Aorta (tissue), 5 donors: ENCODE results near the gene KIF1B. TPM values are rescaled to one million over a fixed set of nuclear protein-coding genes. Genes with fewer than 3 reads are reported as not detected.
"Not testable (repeated sequence)": the region's sequence is repeated elsewhere in the genome, so short reads cannot be mapped to it uniquely, and the experiment has no call there.

Source experiments
- ATAC-seq: fragments of 200-7000 bp; cut with Tn5 transposase; one replicate; pipeline ENCODE4 v1.9.1; 2022; ENCODE audit warnings: moderate library complexity; ENCODE audit not compliant: low FRiP score
- DNase-seq, 2 donors: peaks; one replicate each; pipeline ENCODE4 v3.0.0-alpha.2; 2020
- H3K27ac ChIP-seq, 2 donors: one replicate each; pipeline ENCODE4 v1.5.1; 2013; ENCODE audit warnings: low read length in 2 of 2, mild to moderate bottlenecking in 2 of 2, moderate library complexity in 2 of 2, control low read depth in 1 of 2, inconsistent platforms in 1 of 2, low read depth in 1 of 2
- H3K27me3 ChIP-seq, 2 donors: one replicate each; pipeline ENCODE4 v1.6.1; 2013; ENCODE audit warnings: control low read depth in 1 of 2, low read length in 1 of 2, mild to moderate bottlenecking in 1 of 2, moderate library complexity in 1 of 2; ENCODE audit not compliant: insufficient read depth in 2 of 2, control insufficient read depth in 1 of 2
- H3K36me3 ChIP-seq, 2 donors: one replicate each; pipeline ENCODE4 v1.6.1; 2013; ENCODE audit warnings: control low read depth in 1 of 2, low read length in 1 of 2, mild to moderate bottlenecking in 1 of 2; ENCODE audit not compliant: insufficient read depth in 2 of 2, control insufficient read depth in 1 of 2
- H3K4me1 ChIP-seq, 2 donors: one replicate each; pipeline ENCODE4 v1.6.1; 2013; ENCODE audit warnings: low read length in 2 of 2, control low read depth in 1 of 2, mild to moderate bottlenecking in 1 of 2, moderate library complexity in 1 of 2; ENCODE audit not compliant: insufficient read depth in 2 of 2, control insufficient read depth in 1 of 2
- H3K4me3 ChIP-seq, 2 donors: one replicate each; pipeline ENCODE4 v1.5.1; 2013; ENCODE audit warnings: low read length in 2 of 2, control low read depth in 1 of 2, mild to moderate bottlenecking in 1 of 2
- H3K9me3 ChIP-seq: one replicate; pipeline ENCODE4 v1.6.1; 2013; ENCODE audit warnings: mild to moderate bottlenecking, low read length; ENCODE audit not compliant: control insufficient read depth
- WGBS, 2 donors: extraction: QIAGEN DNeasy Blood & Tissue Kit; methylation state at CpG; one replicate each; pipeline ENCODE4 v1.1.7; 2013; 5-methylcytosine and 5-hydroxymethylcytosine counted together
- intact Hi-C, 2 donors: fragments of 100-400 bp; cut with DNase I; formaldehyde crosslinking; loops; one replicate each; pipeline versions ENCODE4 v1.14.2 to v1.15.0; 2022
- polyA plus RNA-seq, 2 donors: library from polyadenylated mRNA; stranded (reverse); fragments of 200-250 nt; gene quantifications; one replicate each; pipeline ENCODE4 v1.2.3, GENCODE V29; 2013
- total RNA-seq, 2 donors: library from RNA; stranded (reverse); fragmentation: NEBNext Ultra II Directional; extraction: Animal tissue kit (Norgen Biotek cat#: 25700); gene quantifications; one replicate each; pipeline ENCODE4 v1.2.1, GENCODE V29; 2021
- donor health status: healthy with polysubstance abuse.
- donor health status: Bipolar disorder and iron deficiency.
- donor health status: DM: no; HTN: no; CAD: no.
- donor health status: DM: no; HTN: no; CAD: no.
- donor health status: DM: yes; HTN: yes; CAD: no.

The KIF1B gene
- total and polyA plus RNA-seq, 4 donors: 7.4 to 67.6 (median 35.1) TPM

DNA sequence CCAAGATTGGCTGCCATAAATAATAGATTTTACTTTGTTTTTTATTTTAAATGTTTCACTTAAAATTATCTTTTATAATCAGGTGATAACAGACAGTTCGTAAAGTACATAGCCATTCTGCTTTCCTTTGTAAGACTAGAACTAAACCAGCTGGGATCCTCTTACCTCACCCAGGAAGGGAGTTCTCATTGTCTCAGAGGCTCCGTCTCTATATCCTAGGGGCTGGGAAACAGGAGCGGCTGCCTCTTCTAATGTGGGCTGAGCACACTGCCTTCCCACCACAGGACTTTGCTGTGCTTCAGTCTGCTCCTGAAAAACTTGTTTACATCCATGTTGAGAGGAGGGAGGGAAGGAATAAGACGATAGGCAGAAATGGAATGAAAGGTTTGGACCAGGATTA, 142.9 kb downstream of the KIF1B start:
- intact Hi-C loops: no loop called here
- no peaks in the 10 kb centered on the region for H3K27me3 ChIP-seq
- no peak for DNase-seq

DNA sequence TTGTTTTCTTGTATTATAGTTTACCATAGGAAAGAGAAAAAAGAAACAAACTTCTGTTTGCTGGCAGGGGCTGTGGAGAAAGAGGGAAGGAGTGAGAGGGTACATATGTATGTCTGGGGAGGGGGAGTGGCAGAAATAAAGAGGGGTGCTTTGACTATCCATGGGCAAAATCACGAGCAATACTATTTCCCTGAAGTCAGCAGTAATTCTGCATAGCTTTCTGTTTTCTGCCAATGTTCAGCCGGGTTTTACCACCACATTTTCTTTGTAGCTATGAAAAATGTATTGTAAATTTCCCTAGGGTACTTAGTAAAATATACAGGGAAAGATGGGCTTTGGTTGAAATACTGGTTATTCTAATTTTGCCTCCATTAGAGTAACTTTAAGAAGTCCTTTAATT, 143.3 kb downstream of the KIF1B start:
- H3K27ac ChIP-seq: no peak overlapping the region
- peaks cover 0 to 1% of the 10 kb centered on the region in 2 donors for H3K36me3 ChIP-seq
- H3K4me1 ChIP-seq: no peaks in the 10 kb centered on the region
- DNase-seq (no peak), ATAC-seq (no peak)
- H3K27me3 ChIP-seq: no peaks in the 10 kb centered on the region
- H3K4me3 ChIP-seq: no peak overlapping the region
- no peaks in the 10 kb centered on the region for H3K9me3 ChIP-seq
- 36 to 42% methylated on average over 2 of the region's 2 CpGs for WGBS, 2 donors
- intact Hi-C loops: no loop called here

More for the DNA sequence above, 142.9 kb downstream of the KIF1B start:
- H3K36me3 ChIP-seq: peaks cover 0 to 1% of the 10 kb centered on the region in 2 donors
- no peaks in the 10 kb centered on the region for H3K4me1 ChIP-seq
- no peak overlapping the region for H3K4me3 ChIP-seq
- H3K9me3 ChIP-seq: no peaks in the 10 kb centered on the region
- no peak overlapping the region for H3K27ac ChIP-seq
- ATAC-seq: no peak
- 61 to 65% methylated on average over 4 of the region's 4 CpGs for WGBS, 2 donors

DNA sequence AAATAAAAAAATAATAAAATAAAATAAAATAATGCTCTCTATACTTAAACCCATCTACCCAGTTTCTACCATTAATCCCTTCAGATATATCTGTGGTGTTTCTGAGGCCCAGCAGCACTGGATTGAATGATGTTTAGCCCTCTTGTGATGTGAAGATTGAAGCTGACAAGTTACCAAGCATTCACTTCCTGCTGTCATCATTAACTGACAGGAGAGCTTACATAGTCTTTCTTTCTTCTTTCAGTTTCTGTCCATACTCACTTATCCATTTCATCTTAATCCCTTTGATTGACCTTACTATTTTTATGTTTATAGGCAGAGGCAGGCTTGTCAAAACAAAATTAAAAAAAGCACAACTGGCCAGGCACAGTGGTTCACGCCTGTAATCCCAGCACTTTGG, 149.7 kb downstream of the KIF1B start:
- H3K27ac ChIP-seq: no peak overlapping the region
- ATAC-seq: no peak
- 83 to 89% methylated on average over 1 of the region's 1 CpG for WGBS, 2 donors

DNA sequence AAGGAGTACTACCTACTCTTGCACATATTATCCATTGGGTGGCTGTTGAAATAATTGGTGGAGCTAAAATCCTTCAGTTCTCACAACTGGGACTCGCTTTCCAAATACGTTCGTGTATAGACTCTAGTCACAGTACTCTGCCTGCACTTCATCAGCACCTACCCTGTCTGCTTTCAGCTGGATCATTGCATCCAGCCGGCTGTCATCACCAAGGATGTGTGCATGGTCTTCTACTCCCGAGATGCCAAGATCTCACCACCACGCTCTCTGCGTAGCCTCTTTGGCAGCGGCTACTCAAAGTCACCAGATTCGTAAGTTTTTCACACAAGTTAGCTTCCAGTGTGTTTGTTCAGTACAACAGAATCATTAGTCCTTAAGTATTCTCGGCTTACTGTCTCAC, 151.1 kb downstream of the KIF1B start:
- Histone ChIP-seq H3K4me1 (no peaks in the 10 kb centered on the region), H3K27me3 (no peaks in the 10 kb centered on the region), H3K4me3 (no peak overlapping the region), H3K27ac (no peak overlapping the region), H3K9me3 (no peaks in the 10 kb centered on the region), H3K36me3 (peaks cover 6 to 13% of the 10 kb centered on the region in 2 donors)
- WGBS, 2 donors: 93% methylated on average over 10 of the region's 10 CpGs
- intact Hi-C loops: no loop called here
- DNase-seq (no peak), ATAC-seq (no peak)

More for the DNA sequence above, 149.7 kb downstream of the KIF1B start:
- Histone ChIP-seq H3K36me3 (peaks cover 2 to 8% of the 10 kb centered on the region in 2 donors), H3K4me1 (no peaks in the 10 kb centered on the region), H3K4me3 (no peak overlapping the region), H3K9me3 (no peaks in the 10 kb centered on the region), H3K27me3 (no peaks in the 10 kb centered on the region)
- no peak for DNase-seq
- intact Hi-C loops: no loop called here

DNA sequence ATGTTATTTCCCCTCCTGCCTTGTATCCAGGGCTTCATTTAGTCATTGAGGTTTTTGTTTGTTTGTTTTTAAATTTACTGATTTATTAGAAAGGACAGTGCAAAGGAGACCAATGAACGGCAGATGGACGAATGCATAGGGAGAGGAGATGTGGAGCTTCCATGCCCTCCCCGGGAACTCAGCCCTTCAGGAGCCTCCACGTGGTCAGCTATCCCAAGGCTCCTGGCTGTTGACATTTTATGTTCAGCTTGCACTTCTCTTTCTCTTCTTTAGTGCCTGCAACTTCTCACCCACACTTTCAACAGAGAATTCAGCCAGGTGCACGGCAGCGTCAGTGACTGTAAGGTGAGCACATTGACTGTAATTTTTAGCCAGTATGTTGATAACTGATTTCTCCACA, 157.8 kb downstream of the KIF1B start:
- Histone ChIP-seq H3K27ac (no peak overlapping the region), H3K9me3 (no peaks in the 10 kb centered on the region), H3K27me3 (no peaks in the 10 kb centered on the region), H3K4me1 (no peaks in the 10 kb centered on the region), H3K36me3 (peaks cover 8 to 9% of the 10 kb centered on the region in 2 donors), H3K4me3 (no peak overlapping the region)
- intact Hi-C loops: no loop called here
- WGBS, 2 donors: 80 to 81% methylated on average over 6 of the region's 6 CpGs
- DNase-seq (no peak), ATAC-seq (no peak)

DNA sequence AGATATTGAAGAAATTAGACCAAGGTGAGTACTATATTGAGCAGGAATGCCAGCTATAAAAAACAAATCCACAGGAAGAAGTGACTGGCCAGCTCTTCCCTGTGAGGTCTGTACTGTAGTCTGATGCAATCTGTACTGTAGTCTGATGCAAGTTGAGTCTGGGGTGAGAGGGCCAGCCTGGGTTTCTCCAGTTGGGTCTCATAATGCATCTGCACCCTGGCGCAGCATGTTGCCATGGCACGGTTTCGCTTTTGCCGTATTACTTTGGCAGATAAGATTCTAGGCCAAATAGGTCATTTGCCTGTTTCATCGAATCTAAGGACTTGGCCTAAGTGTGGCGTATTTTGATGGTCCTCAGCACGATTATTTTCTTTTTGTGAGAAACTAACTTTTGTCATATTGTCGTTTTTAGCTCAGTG, 164.1 kb downstream of the KIF1B start:
- Histone ChIP-seq H3K36me3 (peaks cover 0 to 4% of the 10 kb centered on the region in 2 donors), H3K4me3 (no peak overlapping the region), H3K4me1 (no peaks in the 10 kb centered on the region), H3K9me3 (no peaks in the 10 kb centered on the region), H3K27me3 (no peaks in the 10 kb centered on the region), H3K27ac (no peak overlapping the region)
- intact Hi-C loops: no loop called here
- 89 to 90% methylated on average over 8 of the region's 8 CpGs for WGBS, 2 donors
- ATAC-seq (no peak), DNase-seq (no peak)

DNA sequence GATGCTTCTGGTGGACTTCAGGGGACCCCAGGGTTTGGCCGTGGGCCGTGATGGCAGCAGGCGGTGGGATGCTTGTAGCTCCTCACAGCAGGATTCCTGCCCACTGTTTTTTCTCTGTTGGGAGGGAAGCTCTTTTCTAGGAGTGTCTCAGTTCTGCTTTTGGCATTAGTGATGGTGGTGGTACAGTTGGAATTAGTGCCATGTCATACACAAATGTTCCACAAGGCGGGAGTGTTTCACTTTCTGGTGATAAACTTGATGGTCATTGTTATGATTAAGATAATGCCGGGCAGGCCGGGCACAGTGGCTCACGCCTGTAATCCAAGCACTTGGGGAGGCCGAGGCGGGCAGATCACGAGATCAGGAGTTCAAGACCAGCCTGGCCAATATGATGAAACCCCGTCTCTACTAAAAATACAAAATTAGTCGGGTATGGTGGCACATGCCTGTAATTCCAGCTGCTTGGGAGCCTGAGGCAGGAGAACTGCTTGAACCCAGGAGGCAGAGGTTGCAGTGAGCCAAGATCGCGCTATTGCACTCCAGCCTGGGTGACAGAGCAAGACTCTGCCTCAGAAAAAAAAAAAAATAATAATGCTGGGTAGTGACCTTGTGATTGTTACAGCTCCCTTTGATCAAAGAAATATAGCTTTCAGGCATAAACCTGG, 167.1 kb downstream of the KIF1B start:
- intact Hi-C loops: loop anchor here (1.0 to 5.0 kb wide), 3 partner anchors 21 to 115 kb away; no protein-coding TSS in a partner anchor
- peak overlapping the region in 1 of 2 donors; percentile 37 for H3K27ac ChIP-seq
- not testable (repeated sequence) for H3K9me3 ChIP-seq, H3K4me3 ChIP-seq, H3K36me3 ChIP-seq, H3K4me1 ChIP-seq, H3K27me3 ChIP-seq
- peak; percentile 79 to 85 for DNase-seq
- 11 to 13% methylated on average over 14 of the region's 14 CpGs for WGBS, 2 donors
- ATAC-seq: peak; percentile 92

DNA sequence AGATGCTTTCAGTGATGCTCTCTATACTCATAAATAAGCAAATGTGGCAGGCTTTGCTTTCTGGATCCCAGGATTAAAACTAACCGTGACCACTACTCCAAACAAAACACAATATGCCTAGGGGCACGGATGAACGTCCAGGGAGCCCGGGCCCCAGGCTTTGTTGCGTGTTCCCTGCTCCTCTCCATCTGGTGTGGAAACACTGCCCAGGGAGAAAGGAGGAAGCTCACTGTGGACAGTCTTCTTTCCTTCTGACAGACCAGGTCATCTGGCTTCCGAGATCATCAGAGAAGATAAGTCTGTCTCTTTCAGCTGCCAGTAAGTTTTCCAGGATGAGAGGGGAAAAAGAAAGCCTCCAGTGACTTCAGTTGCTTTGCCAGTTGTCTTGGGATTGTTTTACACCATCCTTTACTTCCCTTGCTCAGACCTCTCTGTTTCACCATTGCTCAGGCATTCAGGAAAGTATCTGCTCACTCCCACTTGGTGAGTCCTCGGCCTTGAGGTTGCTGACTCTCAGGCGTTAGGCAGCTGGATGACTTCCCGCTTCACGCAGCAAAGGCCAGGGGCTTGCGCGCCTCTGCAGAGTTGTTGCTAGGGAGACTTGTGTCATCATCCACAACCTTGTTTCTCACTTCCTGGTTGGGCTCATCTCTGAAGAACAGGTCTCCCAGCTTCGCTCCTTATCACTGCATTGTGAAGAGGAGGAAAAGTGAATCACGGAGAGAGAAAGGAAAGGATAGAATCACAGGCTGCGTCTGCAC, 167.9 kb downstream of the KIF1B start:
- 81 to 82% methylated on average over 15 of the region's 15 CpGs for WGBS, 2 donors
- no peaks in the 10 kb centered on the region for H3K4me1 ChIP-seq
- ATAC-seq: peak; percentile 76
- DNase-seq: peak; percentile 72 to 76
- peaks cover 0 to 4% of the 10 kb centered on the region in 2 donors for H3K36me3 ChIP-seq
- no peaks in the 10 kb centered on the region for H3K27me3 ChIP-seq
- intact Hi-C loops: loop anchor here in 1 of 2 donors (5.0 kb wide), 1 partner anchor 114 kb away; no protein-coding TSS in a partner anchor
- peak overlapping the region in 1 of 2 donors; percentile 37 for H3K27ac ChIP-seq
- no peaks in the 10 kb centered on the region for H3K9me3 ChIP-seq
- H3K4me3 ChIP-seq: no peak overlapping the region
